Activated T-cell treated with anti-CD3 and anti-CD28 coated beads, Interleukin-2, amount 50 U/mL, for 24 hours (primary cell): ENCODE data around the gene CNN1.

Experiments
- DNase-seq: peaks from one replicate; pipeline ENCODE4 v3.0.0-alpha.2; 2020
- H3K27ac Mint-ChIP-seq: 2 replicates; pipeline ENCODE4 v1.8.0; 2020; ENCODE audit warnings: mild to moderate bottlenecking, mixed read lengths
- H3K27me3 Mint-ChIP-seq: 2 replicates; pipeline ENCODE4 v1.8.0; 2020; ENCODE audit warnings: mixed read lengths
- H3K36me3 Mint-ChIP-seq: 2 replicates; pipeline ENCODE4 v1.8.0; 2020; ENCODE audit warnings: low read depth, mixed read lengths
- H3K4me1 Mint-ChIP-seq: 2 replicates; pipeline ENCODE4 v1.8.0; 2020; ENCODE audit warnings: low read depth, mixed read lengths
- H3K4me3 Mint-ChIP-seq: 2 replicates; pipeline ENCODE4 v1.8.0; 2020; ENCODE audit warnings: mild to moderate bottlenecking, moderate library complexity, mixed read lengths
- H3K9me3 Mint-ChIP-seq: 2 replicates; pipeline ENCODE4 v1.8.0; 2020; ENCODE audit warnings: mixed read lengths

CNN1 gene

GRCh38 chr19:11507370-11508078, 31.1 kb upstream of the CNN1 start:
- H3K27ac Mint-ChIP-seq, result peak overlapping the region; percentile 22
- no peaks in the 10 kb centered on the region for H3K27me3 Mint-ChIP-seq
- DNase-seq, result no peak
- H3K4me1 Mint-ChIP-seq, result peaks cover 21% of the 10 kb centered on the region
- no peaks in the 10 kb centered on the region for H3K9me3 Mint-ChIP-seq
- peak overlapping the region; percentile 82 for H3K4me3 Mint-ChIP-seq
- peaks cover 60% of the 10 kb centered on the region for H3K36me3 Mint-ChIP-seq

- H3K27me3 Mint-ChIP-seq, result no peaks in the 10 kb centered on the region
- H3K9me3 Mint-ChIP-seq, result no peaks in the 10 kb centered on the region
- H3K4me3 Mint-ChIP-seq, result no peak overlapping the region
- no peak for DNase-seq
- no peak overlapping the region for H3K27ac Mint-ChIP-seq
- H3K4me1 Mint-ChIP-seq, result peaks cover 13% of the 10 kb centered on the region
- peaks cover 71% of the 10 kb centered on the region for H3K36me3 Mint-ChIP-seq
These were observed 28.2 kb upstream of the CNN1 start for GRCh38 chr19:11510444-11510843.

GRCh38 chr19:11513946-11514345, 24.7 kb upstream of the CNN1 start:
- no peak for DNase-seq
- Mint-ChIP-seq H3K4me3 (no peak overlapping the region), H3K27me3 (no peaks in the 10 kb centered on the region), H3K9me3 (no peaks in the 10 kb centered on the region), H3K36me3 (peaks cover 72% of the 10 kb centered on the region), H3K4me1 (no peaks in the 10 kb centered on the region), H3K27ac (no peak overlapping the region)

GRCh38 chr19:11519138-11519537, 19.5 kb upstream of the CNN1 start:
- Mint-ChIP-seq H3K4me1 (peaks cover 7% of the 10 kb centered on the region), H3K4me3 (no peak overlapping the region), H3K27ac (no peak overlapping the region), H3K9me3 (no peaks in the 10 kb centered on the region), H3K27me3 (no peaks in the 10 kb centered on the region), H3K36me3 (peaks cover 59% of the 10 kb centered on the region)
- DNase-seq, result no peak

GRCh38 chr19:11528551-11529341, 9.9 kb upstream of the CNN1 start, which contains the start of gene ECSIT:
TSS of gene ECSIT (minus strand) at chr19:11529134. CDS start at chr19:11519170, 9,964 bp downstream.
- peak; percentile 94 for DNase-seq
- Mint-ChIP-seq H3K36me3 (peaks cover 16% of the 10 kb centered on the region), H3K9me3 (no peaks in the 10 kb centered on the region), H3K4me3 (peak within 1 kb of the TSS; percentile 91), H3K4me1 (peaks cover 41% of the 10 kb centered on the region), H3K27ac (peak within 1 kb of the TSS; percentile 94), H3K27me3 (no peaks in the 10 kb centered on the region)

GRCh38 chr19:11530432-11530831, 8.2 kb upstream of the CNN1 start:
- Mint-ChIP-seq H3K27me3 (no peaks in the 10 kb centered on the region), H3K9me3 (no peaks in the 10 kb centered on the region), H3K36me3 (peaks cover 13% of the 10 kb centered on the region), H3K4me1 (peaks cover 45% of the 10 kb centered on the region), H3K4me3 (no peak overlapping the region), H3K27ac (no peak overlapping the region)
- peak; percentile 51 for DNase-seq

GRCh38 chr19:11534538-11534937, 4.1 kb upstream of the CNN1 start:
- H3K9me3 Mint-ChIP-seq, result no peaks in the 10 kb centered on the region
- peaks cover 35% of the 10 kb centered on the region for H3K4me1 Mint-ChIP-seq
- no peaks in the 10 kb centered on the region for H3K36me3 Mint-ChIP-seq
- no peak overlapping the region for H3K4me3 Mint-ChIP-seq
- peaks cover 13% of the 10 kb centered on the region for H3K27me3 Mint-ChIP-seq
- no peak for DNase-seq
- H3K27ac Mint-ChIP-seq, result no peak overlapping the region

- Mint-ChIP-seq H3K4me1 (peaks cover 35% of the 10 kb centered on the region), H3K27ac (no peak overlapping the region), H3K36me3 (no peaks in the 10 kb centered on the region), H3K27me3 (peaks cover 13% of the 10 kb centered on the region), H3K9me3 (no peaks in the 10 kb centered on the region), H3K4me3 (no peak overlapping the region)
- DNase-seq, result no peak
These were observed 3.7 kb upstream of the CNN1 start for GRCh38 chr19:11534948-11535347.

- Mint-ChIP-seq H3K27me3 (peaks cover 20% of the 10 kb centered on the region), H3K36me3 (no peaks in the 10 kb centered on the region), H3K9me3 (no peaks in the 10 kb centered on the region), H3K4me1 (peaks cover 28% of the 10 kb centered on the region), H3K4me3 (no peak overlapping the region), H3K27ac (peak overlapping the region; percentile 68)
- DNase-seq, result peak; percentile 93
These were observed 2.7 kb upstream of the CNN1 start for GRCh38 chr19:11535792-11536595.

- no peak overlapping the region for H3K4me3 Mint-ChIP-seq
- no peak overlapping the region for H3K27ac Mint-ChIP-seq
- H3K27me3 Mint-ChIP-seq, result peaks cover 31% of the 10 kb centered on the region
- H3K4me1 Mint-ChIP-seq, result peaks cover 12% of the 10 kb centered on the region
- H3K36me3 Mint-ChIP-seq, result no peaks in the 10 kb centered on the region
- DNase-seq, result no peak
- no peaks in the 10 kb centered on the region for H3K9me3 Mint-ChIP-seq
These were observed 1.1 kb downstream of the CNN1 start for GRCh38 chr19:11539495-11540365.

GRCh38 chr19:11540645-11541044, 2.0 kb downstream of the CNN1 start:
- Mint-ChIP-seq H3K27me3 (peaks cover 31% of the 10 kb centered on the region), H3K27ac (no peak overlapping the region), H3K4me3 (no peak overlapping the region), H3K9me3 (no peaks in the 10 kb centered on the region), H3K4me1 (peaks cover 8% of the 10 kb centered on the region), H3K36me3 (no peaks in the 10 kb centered on the region)
- no peak for DNase-seq

- Mint-ChIP-seq H3K4me3 (no peak overlapping the region), H3K4me1 (peaks cover 6% of the 10 kb centered on the region), H3K36me3 (no peaks in the 10 kb centered on the region), H3K9me3 (no peaks in the 10 kb centered on the region), H3K27ac (no peak overlapping the region), H3K27me3 (peaks cover 31% of the 10 kb centered on the region)
- no peak for DNase-seq
These were observed 2.6 kb downstream of the CNN1 start for GRCh38 chr19:11541238-11541637.

- no peak for DNase-seq
- H3K4me1 Mint-ChIP-seq, result peaks cover 2% of the 10 kb centered on the region
- no peak overlapping the region for H3K4me3 Mint-ChIP-seq
- H3K36me3 Mint-ChIP-seq, result peaks cover 18% of the 10 kb centered on the region
- H3K27ac Mint-ChIP-seq, result no peak overlapping the region
- H3K9me3 Mint-ChIP-seq, result no peaks in the 10 kb centered on the region
- no peaks in the 10 kb centered on the region for H3K27me3 Mint-ChIP-seq
These were observed 9.5 kb downstream of the CNN1 start for GRCh38 chr19:11547929-11548700.
